K562 (cell line): Measurements from ENCODE around the gene ARL11. TPM values are rescaled to one million over a fixed set of nuclear protein-coding genes. Genes with fewer than 3 reads are reported as not detected.
A peak's percentile ranks its signal among the peaks of the same experiment; 100 is the strongest.

Experiments
- BHLHE40 ChIP-seq: IDR thresholded peaks from 2 replicates; pipeline ENCODE4 v1.6.1; 2011; ENCODE audit warnings: low read length, improper control_type of control experiment
- CLOCK ChIP-seq: fragments of 250-450 bp; sonication (Bioruptor Pico); IDR thresholded peaks from 2 replicates; pipeline ENCODE4 v1.4.0; 2020; ENCODE audit warnings: mild to moderate bottlenecking, moderate library complexity, borderline replicate concordance
- CREB5 ChIP-seq: fragments of 250-450 bp; sonication (Bioruptor Pico); IDR thresholded peaks from 2 replicates; pipeline ENCODE4 v1.5.0; 2020; ENCODE audit warnings: mild to moderate bottlenecking
- CXXC5 ChIP-seq: fragments of 250-450 bp; sonication (Bioruptor Pico); IDR thresholded peaks from 2 replicates; pipeline ENCODE4 v1.8.0; 2022; ENCODE audit warnings: inconsistent platforms, mild to moderate bottlenecking, moderate library complexity
- DDX20 ChIP-seq: fragments of 450-650 bp; IDR thresholded peaks from 2 replicates; pipeline ENCODE4 v1.6.1; 2016; ENCODE audit warnings: missing genetic modification characterization, low read depth, mild to moderate bottlenecking, missing compliant biosample characterization, moderate library complexity
- HOMEZ ChIP-seq: fragments of 250-450 bp; sonication (Bioruptor Pico); IDR thresholded peaks from 2 replicates; pipeline ENCODE4 v1.4.0; 2020; ENCODE audit warnings: mild to moderate bottlenecking, moderate library complexity
- MTA3 ChIP-seq: fragments of 450-650 bp; formaldehyde crosslinking; IDR thresholded peaks from 2 replicates; pipeline ENCODE4 v1.6.1; 2017; ENCODE audit warnings: mild to moderate bottlenecking, borderline replicate concordance
- MYC ChIP-seq, 2 experiments: fragments of 250-450 bp in 1 of 2; sonication (Bioruptor Pico) in 1 of 2; IDR thresholded peaks; 2 replicates each; pipeline versions ENCODE4 v1.5.1 to v1.6.1; 2012 to 2021; ENCODE audit warnings: low read depth in 2 of 2, borderline replicate concordance in 1 of 2, improper control_type of control experiment in 1 of 2, low read length in 1 of 2, mild to moderate bottlenecking in 1 of 2, moderate library complexity in 1 of 2
- NCOA2 ChIP-seq, 2 experiments: fragments of 450-650 bp; IDR thresholded peaks; 2 replicates each; pipeline ENCODE4 v1.6.1; 2018; ENCODE audit warnings: mild to moderate bottlenecking in 2 of 2, moderate library complexity in 1 of 2; ENCODE audit not compliant: partially characterized antibody in 2 of 2
- PHF20 ChIP-seq: fragments of 450-650 bp; IDR thresholded peaks from 2 replicates; pipeline ENCODE4 v1.6.1; 2018; ENCODE audit not compliant: partially characterized antibody
- POLR2AphosphoS5 ChIP-seq: IDR thresholded peaks from 2 replicates; pipeline ENCODE4 v1.6.1; 2011; ENCODE audit warnings: mild to moderate bottlenecking, low read depth, low read length, moderate library complexity; ENCODE audit not compliant: control insufficient read depth, insufficient read depth
- POLR3A ChIP-seq: IDR thresholded peaks from 2 replicates; pipeline ENCODE4 v1.6.1; 2011; ENCODE audit warnings: borderline replicate concordance, mild to moderate bottlenecking, moderate library complexity; ENCODE audit not compliant: insufficient read length, insufficient read depth; ENCODE audit errors: extremely low read depth
- RBBP5 ChIP-seq: fragments of 200-600 bp; sonication (generic); IDR thresholded peaks from 2 replicates; pipeline ENCODE4 v1.6.1; 2012; ENCODE audit warnings: borderline replicate concordance, mild to moderate bottlenecking, low read length, control low read depth, inconsistent platforms; ENCODE audit not compliant: insufficient read depth, poor library complexity, severe bottlenecking
- SMC3 ChIP-seq: conservative IDR thresholded peaks from 2 replicates; pipeline ENCODE4 v1.6.1; 2011; ENCODE audit warnings: low read depth, low read length, improper control_type of control experiment; ENCODE audit not compliant: insufficient read depth
- SP2 ChIP-seq: IDR thresholded peaks from 2 replicates; pipeline ENCODE4 v1.6.1; 2011; ENCODE audit warnings: mild to moderate bottlenecking, low read depth, low read length, moderate library complexity; ENCODE audit not compliant: poor library complexity, severe bottlenecking; ENCODE audit errors: extremely low read depth
- ZNF655 ChIP-seq: fragments of 250-450 bp; sonication (Bioruptor Pico); IDR thresholded peaks from 2 replicates; pipeline ENCODE4 v1.5.0; 2021
- polyA plus RNA-seq, 8 experiments: library from polyadenylated mRNA; depleted of rRNA in 4 of 8; stranded (reverse) in 5 of 8; unstranded in 3 of 8; fragments of >200 nt; fragmentation: Nextera tagmentation in 2 of 8; fragmentation: Illumina TruSeq in 1 of 8; extraction: Ambion mirVana in 2 of 8; extraction: Trizol in 1 of 8; gene quantifications; 2 replicates each; pipeline versions ENCODE4 v1.2.1 to v1.2.3, GENCODE V29; 2011 to 2014; ENCODE audit warnings: inconsistent platforms in 1 of 8, missing spikeins in 1 of 8
- total RNA-seq, 7 experiments: library from RNA; depleted of rRNA in 6 of 7; stranded (reverse); fragments of >200 nt in 6 of 7; fragmentation: Illumina TruSeq in 2 of 7; extraction: Trizol in 2 of 7; gene quantifications; 2 replicates each; pipeline versions ENCODE4 v1.2.1 to v1.2.3, GENCODE V29; 2011 to 2021; ENCODE audit warnings: low replicate concordance in 1 of 7

Gene ARL11
- total and polyA plus RNA-seq, 9 of the 15 experiments (the other 6 are each of a cell fraction or from before 2014, with no cell fraction given) = 0.18 to 0.87 (median 0.45) TPM

GRCh38 chr13:49585220-49586157, 42.8 kb upstream of the ARL11 start, which contains the start of gene RCBTB1 (continued):
- TF ChIP-seq MYC (IDR thresholded peaks at IDR 0.05; ENCODE audit: low read depth, low read length) = peak; percentile 50; the same call in 1 of the 2 replicates
- no peak for TF ChIP-seq MYC (CRISPR knock-in tag; IDR thresholded peaks at IDR 0.05; ENCODE audit: borderline replicate concordance, low read depth)
- peak; percentile 82 for TF ChIP-seq PHF20
- TF ChIP-seq RBBP5 = peak; percentile 92
- no peak for TF ChIP-seq CREB5
- 0 out of 2 replicates have a peak, but pooled peaks have one; percentile 19 for TF ChIP-seq MTA3
- peak; percentile 89 for TF ChIP-seq BHLHE40
- peak; percentile 89 for TF ChIP-seq CXXC5 (CRISPR knock-in tag)
- TF ChIP-seq POLR2AphosphoS5 = no peak
- no peak for TF ChIP-seq CLOCK (CRISPR knock-in tag)
- TF ChIP-seq SP2 = no peak
- TF ChIP-seq POLR3A = no peak
- TF ChIP-seq ZNF655 (CRISPR knock-in tag) = no peak
- TF ChIP-seq NCOA2 (IDR thresholded peaks at IDR 0.05; ENCODE audit: partially characterized antibody in 2 of 2) = no peak
- TF ChIP-seq SMC3 = no peak
- no peak for TF ChIP-seq HOMEZ (CRISPR knock-in tag)
- TF ChIP-seq DDX20 = no peak
